Thoracic aorta (tissue), 2 donors: ENCODE data around the gene LRRC8D. TPM values are rescaled to one million over a fixed set of nuclear protein-coding genes. Genes with fewer than 3 reads are reported as not detected.
"Not testable (repeated sequence)": the region's sequence is repeated elsewhere in the genome, so short reads cannot be mapped to it uniquely, and the experiment has no call there.

Source experiments
- ATAC-seq: fragments of 150-250 bp; one replicate; pipeline ENCODE4 v1.8.0; 2017; ENCODE audit warnings: low read depth; ENCODE audit not compliant: insufficient number of reproducible peaks, low FRiP score
- DNase-seq: peaks from one replicate; pipeline ENCODE4 v3.0.0-alpha.2; 2020; ENCODE audit warnings: low spot score
- H3K27ac ChIP-seq, 2 donors: fragments of 200-600 bp; sonication (generic); 1 replicate in 1 of 2; 2 replicates in 1 of 2; pipeline ENCODE4 v1.5.1; 2016; ENCODE audit warnings: mild to moderate bottlenecking in 2 of 2, moderate library complexity in 2 of 2
- H3K27me3 ChIP-seq: fragments of 200-600 bp; sonication (generic); replicated peaks from 2 replicates; pipeline ENCODE4 v1.6.0; 2016; ENCODE audit warnings: mild to moderate bottlenecking; ENCODE audit not compliant: insufficient read depth
- H3K36me3 ChIP-seq: fragments of 200-600 bp; sonication (generic); one replicate; pipeline ENCODE4 v1.5.1; 2016
- H3K4me1 ChIP-seq, 2 donors: fragments of 200-600 bp; sonication (generic); 1 replicate in 1 of 2; 2 replicates in 1 of 2; pipeline versions ENCODE4 v1.5.1 to v1.6.0; 2016; ENCODE audit warnings: low read depth in 2 of 2, mild to moderate bottlenecking in 1 of 2; ENCODE audit not compliant: control insufficient read depth in 1 of 2
- H3K4me3 ChIP-seq: fragments of 200-600 bp; sonication (generic); 2 replicates; pipeline ENCODE4 v1.5.1; 2016; ENCODE audit warnings: mild to moderate bottlenecking
- H3K9me3 ChIP-seq: fragments of 200-600 bp; sonication (generic); 2 replicates; pipeline ENCODE4 v1.5.1; 2016
- CTCF ChIP-seq: fragments of 200-600 bp; sonication (generic); IDR thresholded peaks from one replicate; pipeline ENCODE4 v1.5.1; 2019; ENCODE audit warnings: antibody characterized with exemption
- total RNA-seq, 2 donors: library from RNA; depleted of rRNA; stranded (reverse); fragments of >200 nt; gene quantifications; one replicate each; pipeline versions ENCODE4 v1.1.0 to v1.2.3, GENCODE V29; 2016

Gene LRRC8D
- total RNA-seq, 2 donors from 2014 or later: 8.8 to 10.7 TPM

DNA sequence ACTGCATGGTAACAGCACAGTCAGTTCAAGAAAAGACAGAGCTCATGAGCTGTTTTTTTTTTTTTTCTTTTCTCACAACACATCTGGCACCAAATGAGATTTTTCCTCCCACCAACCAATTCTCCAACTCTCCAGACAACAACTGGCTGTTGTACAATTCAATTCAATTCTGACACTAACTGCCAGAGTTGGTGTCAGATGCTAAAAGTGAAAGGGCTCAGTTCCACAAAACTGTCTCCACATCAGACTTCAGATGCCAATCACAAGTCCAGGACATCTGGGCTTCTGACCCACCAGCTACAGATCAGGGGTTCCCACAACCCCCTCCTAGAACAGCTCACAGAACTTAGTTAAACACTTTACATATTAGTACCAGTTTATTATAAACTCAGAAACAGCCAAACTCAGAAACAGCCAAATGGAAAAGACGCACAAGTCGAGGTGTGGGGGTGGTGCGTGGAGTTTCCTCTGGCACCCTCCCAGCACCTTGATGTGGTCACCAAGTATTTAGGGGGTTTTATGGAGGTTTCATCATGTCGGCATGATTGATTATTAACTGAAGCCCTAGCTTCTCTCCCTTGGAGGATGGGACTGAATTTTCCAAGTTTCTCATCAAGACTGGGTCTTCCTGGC lies 39.2 kb upstream of the LRRC8D start:
- Histone ChIP-seq H3K27ac (no peak overlapping the region), H3K4me3 (no peak overlapping the region), H3K27me3 (no peaks in the 10 kb centered on the region), H3K4me1 (no peaks in the 10 kb centered on the region), H3K9me3 (no peaks in the 10 kb centered on the region), H3K36me3 (no peaks in the 10 kb centered on the region)
- ATAC-seq (no peak), DNase-seq (no peak)
- no peak for TF ChIP-seq CTCF

DNA sequence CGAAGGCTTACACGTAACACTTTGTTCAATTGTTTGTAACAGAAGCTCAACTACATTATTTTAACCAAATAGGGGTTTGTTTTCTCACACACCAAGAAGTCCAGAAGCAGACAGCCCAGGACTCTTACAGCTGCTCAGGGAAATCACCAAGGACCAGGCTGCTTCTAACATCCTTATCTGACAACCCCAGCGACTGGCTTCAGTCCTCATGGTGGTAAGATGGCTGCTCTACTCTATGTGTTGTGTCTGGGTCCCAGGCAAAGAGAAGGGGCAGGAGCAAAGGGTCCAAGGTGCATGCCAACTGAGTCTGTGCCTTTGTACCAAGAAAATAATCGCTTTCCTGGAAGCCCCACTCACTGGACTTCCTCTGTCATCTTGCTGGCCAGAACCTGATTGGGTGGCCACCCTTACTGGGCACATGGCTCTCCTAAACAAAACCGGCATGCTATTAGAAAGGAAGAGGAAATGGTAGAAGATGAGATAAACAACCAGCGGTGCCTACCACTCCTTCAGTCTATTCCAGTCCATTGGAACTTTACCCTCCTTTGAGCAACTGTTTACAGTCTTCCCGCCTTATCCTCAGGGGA lies 34.1 kb upstream of the LRRC8D start:
- Histone ChIP-seq H3K4me1 (no peaks in the 10 kb centered on the region), H3K27ac (no peak overlapping the region), H3K36me3 (no peaks in the 10 kb centered on the region), H3K4me3 (no peak overlapping the region), H3K9me3 (no peaks in the 10 kb centered on the region), H3K27me3 (no peaks in the 10 kb centered on the region)
- no peak for ATAC-seq
- no peak for TF ChIP-seq CTCF
- no peak for DNase-seq

- Histone ChIP-seq H3K36me3 (no peaks in the 10 kb centered on the region), H3K9me3 (no peaks in the 10 kb centered on the region), H3K4me3 (no peak overlapping the region), H3K27ac (no peak overlapping the region), H3K27me3 (no peaks in the 10 kb centered on the region), H3K4me1 (no peaks in the 10 kb centered on the region)
- ATAC-seq: no peak
- DNase-seq: no peak
- no peak for TF ChIP-seq CTCF
Measured at GRCh38 chr1:89790592-89790991, 30.2 kb upstream of the LRRC8D start.

DNA sequence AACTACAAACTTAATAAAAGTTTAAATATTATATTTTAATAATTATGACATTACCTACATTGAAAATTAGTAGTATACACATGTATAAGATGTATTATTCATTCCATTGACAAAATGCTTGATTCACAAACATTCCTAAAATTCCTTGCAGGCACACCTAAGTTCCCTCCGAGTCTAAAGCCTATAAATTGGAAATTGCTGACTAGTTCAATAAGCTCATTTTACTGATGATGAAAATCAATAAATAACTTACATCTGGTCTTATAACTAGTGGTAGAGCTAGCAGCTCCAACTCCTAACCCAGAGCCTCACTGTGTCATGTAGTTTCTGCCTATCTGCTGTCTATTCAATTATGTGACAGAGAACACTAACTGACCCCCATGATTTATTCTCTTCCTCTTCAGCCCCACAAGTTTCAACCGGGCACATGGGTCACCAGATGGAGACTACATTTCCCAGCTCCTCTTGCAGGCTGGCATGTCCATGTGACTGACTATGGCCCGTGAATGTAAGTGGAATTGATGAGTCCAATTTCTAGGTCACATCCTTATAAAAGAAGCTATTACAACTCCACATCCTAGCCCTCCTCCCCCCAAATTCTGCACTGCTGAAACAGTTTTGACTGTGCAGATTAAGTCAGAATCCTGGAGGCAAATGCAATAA lies 29.6 kb upstream of the LRRC8D start:
- DNase-seq (no peak), ATAC-seq (no peak)
- Histone ChIP-seq H3K4me3 (no peak overlapping the region), H3K4me1 (no peaks in the 10 kb centered on the region), H3K27me3 (no peaks in the 10 kb centered on the region), H3K36me3 (no peaks in the 10 kb centered on the region), H3K27ac (no peak overlapping the region), H3K9me3 (no peaks in the 10 kb centered on the region)
- no peak for TF ChIP-seq CTCF

DNA sequence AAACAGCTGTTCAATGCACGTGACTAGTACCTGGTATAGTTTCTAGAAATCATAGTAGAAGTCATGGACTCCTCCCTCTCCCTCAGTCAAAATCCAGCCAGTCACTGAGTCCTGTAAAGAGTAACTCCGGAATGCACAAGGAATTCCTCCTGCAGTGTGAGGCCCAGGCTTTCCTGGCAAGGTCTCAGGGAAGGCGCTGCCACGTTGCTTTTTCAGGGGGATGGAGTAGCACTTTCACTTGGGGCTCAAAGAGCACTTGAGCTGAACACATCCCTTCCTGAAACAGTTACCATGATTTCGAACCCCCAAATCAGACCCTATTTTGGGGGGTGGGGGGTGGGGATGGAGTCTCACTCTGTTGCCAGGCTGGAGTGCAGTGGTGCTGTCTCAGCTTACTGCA lies 26.4 kb upstream of the LRRC8D start:
- Histone ChIP-seq H3K27me3 (no peaks in the 10 kb centered on the region), H3K4me3 (no peak overlapping the region), H3K27ac (no peak overlapping the region), H3K4me1 (no peaks in the 10 kb centered on the region), H3K9me3 (no peaks in the 10 kb centered on the region), H3K36me3 (no peaks in the 10 kb centered on the region)
- TF ChIP-seq CTCF: no peak
- no peak for DNase-seq
- ATAC-seq: no peak

DNA sequence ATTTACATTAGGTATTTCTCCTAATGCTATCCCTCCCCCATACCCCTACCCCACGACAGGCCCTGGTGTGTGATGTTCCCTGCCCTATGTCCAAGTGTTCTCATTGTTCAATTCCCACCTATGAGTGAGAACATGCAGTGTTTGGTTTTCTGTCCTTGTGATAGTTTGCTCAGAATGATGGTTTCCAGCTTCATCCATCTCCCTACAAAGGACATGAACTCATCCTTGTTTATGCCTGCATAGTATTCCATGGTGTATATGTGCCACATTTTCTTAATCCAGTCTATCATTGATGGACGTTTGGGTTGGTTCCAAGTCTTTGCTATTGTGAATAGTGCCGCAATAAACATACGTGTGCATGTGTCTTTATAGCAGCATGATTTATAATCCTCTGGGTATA lies 25.3 kb upstream of the LRRC8D start:
- H3K4me3 ChIP-seq, ATAC-seq: not testable (repeated sequence)

DNA sequence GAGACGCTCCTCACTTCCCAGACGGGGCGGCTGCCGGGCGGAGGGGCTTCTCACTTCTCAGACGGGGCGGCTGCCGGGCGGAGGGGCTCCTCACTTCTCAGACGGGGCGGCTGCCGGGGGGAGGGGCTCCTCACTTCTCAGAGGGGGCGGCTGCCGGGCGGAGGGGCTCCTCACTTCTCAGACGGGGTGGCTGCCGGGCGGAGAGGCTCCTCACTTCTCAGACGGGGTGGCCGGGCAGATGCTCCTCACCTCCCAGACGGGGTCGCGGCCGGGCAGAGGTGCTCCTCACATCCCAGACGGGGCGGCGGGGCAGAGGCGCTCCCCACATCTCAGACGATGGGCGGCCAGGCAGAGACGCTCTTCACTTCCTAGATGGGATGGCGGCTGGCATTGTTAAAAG lies 23.0 kb upstream of the LRRC8D start:
- not testable (repeated sequence) for ATAC-seq, H3K36me3 ChIP-seq, H3K9me3 ChIP-seq, H3K4me3 ChIP-seq, DNase-seq, H3K4me1 ChIP-seq, H3K27ac ChIP-seq, H3K27me3 ChIP-seq

More for the DNA sequence above, 25.3 kb upstream of the LRRC8D start:
- not testable (repeated sequence) for H3K27ac ChIP-seq, H3K9me3 ChIP-seq, H3K27me3 ChIP-seq, DNase-seq, H3K4me1 ChIP-seq, H3K36me3 ChIP-seq
